SK-N-SH treated with all-trans-retinoic acid at 6 μM for 48 hours (cell line): ENCODE measurements around the gene TERB1.

Experiments
- ATAC-seq: fragments of 200-7000 bp; cut with Tn5 transposase; 3 replicates; pipeline ENCODE4 v1.9.1; 2020; ENCODE audit warnings: mild to moderate bottlenecking, moderate library complexity
- ARNTL ChIP-seq: fragments of 450-650 bp; formaldehyde crosslinking; IDR thresholded peaks from 2 replicates; pipeline ENCODE4 v1.5.0; 2020; ENCODE audit warnings: low read depth, mild to moderate bottlenecking, moderate library complexity, borderline replicate concordance
- BACH2 ChIP-seq: fragments of 250-450 bp; sonication (Bioruptor Pico); IDR thresholded peaks from 2 replicates; pipeline ENCODE4 v1.9.0; 2021; ENCODE audit warnings: mild to moderate bottlenecking, borderline replicate concordance
- CSDC2 ChIP-seq: fragments of 250-450 bp; sonication (Bioruptor Pico); IDR thresholded peaks from 2 replicates; pipeline ENCODE4 v1.5.0; 2020; ENCODE audit warnings: mild to moderate bottlenecking, moderate library complexity
- GLIS3 ChIP-seq: fragments of 250-450 bp; sonication (Bioruptor Pico); IDR thresholded peaks from 2 replicates; pipeline ENCODE4 v1.5.0; 2020; ENCODE audit warnings: mild to moderate bottlenecking, moderate library complexity
- ISL1 ChIP-seq: fragments of 250-450 bp; sonication (Bioruptor Pico); IDR thresholded peaks from 2 replicates; pipeline ENCODE4 v2.1.2; 2022; ENCODE audit warnings: mild to moderate bottlenecking, moderate library complexity
- OSR1 ChIP-seq: fragments of 250-450 bp; sonication (Bioruptor Pico); IDR thresholded peaks from 2 replicates; pipeline ENCODE4 v1.8.0; 2022; ENCODE audit warnings: moderate library complexity, mild to moderate bottlenecking, inconsistent platforms
- PATZ1 ChIP-seq: fragments of 250-450 bp; sonication (Bioruptor Pico); IDR thresholded peaks from 2 replicates; pipeline ENCODE4 v1.8.0; 2020; ENCODE audit warnings: mild to moderate bottlenecking, moderate library complexity, borderline replicate concordance
- PPARA ChIP-seq: fragments of 250-450 bp; sonication (Bioruptor Pico); IDR thresholded peaks from 2 replicates; pipeline ENCODE4 v1.5.0; 2020; ENCODE audit warnings: mild to moderate bottlenecking, borderline replicate concordance
- RARB ChIP-seq: fragments of 250-450 bp; sonication (Bioruptor Pico); IDR thresholded peaks from 2 replicates; pipeline ENCODE4 v1.8.0; 2021; ENCODE audit warnings: mild to moderate bottlenecking, moderate library complexity
- SNAI2 ChIP-seq: fragments of 250-450 bp; sonication (Bioruptor Pico); IDR thresholded peaks from 2 replicates; pipeline ENCODE4 v1.5.0; 2020; ENCODE audit warnings: mild to moderate bottlenecking, moderate library complexity
- TCF4 ChIP-seq: fragments of 250-450 bp; sonication (Bioruptor Pico); IDR thresholded peaks from 2 replicates; pipeline ENCODE4 v1.8.0; 2021; ENCODE audit warnings: mild to moderate bottlenecking, moderate library complexity, borderline replicate concordance
- TSHZ2 ChIP-seq: fragments of 250-450 bp; sonication (Bioruptor Pico); IDR thresholded peaks from 2 replicates; pipeline ENCODE4 v1.5.0; 2020; ENCODE audit warnings: mild to moderate bottlenecking, moderate library complexity
- ZC3H10 ChIP-seq: fragments of 250-450 bp; sonication (Bioruptor Pico); IDR thresholded peaks from 2 replicates; pipeline ENCODE4 v1.5.1; 2021; ENCODE audit warnings: mild to moderate bottlenecking, moderate library complexity
- ZFP3 ChIP-seq: fragments of 250-450 bp; sonication (Bioruptor Pico); IDR thresholded peaks from 2 replicates; pipeline ENCODE4 v1.5.0; 2020; ENCODE audit warnings: mild to moderate bottlenecking, moderate library complexity
- ZNF565 ChIP-seq: fragments of 450-650 bp; formaldehyde crosslinking; conservative IDR thresholded peaks from 2 replicates; pipeline ENCODE4 v1.5.0; 2020; ENCODE audit warnings: low read depth, mild to moderate bottlenecking, moderate library complexity
- ZNF70 ChIP-seq: fragments of 450-650 bp; formaldehyde crosslinking; IDR thresholded peaks from 2 replicates; pipeline ENCODE4 v1.5.0; 2020; ENCODE audit warnings: mild to moderate bottlenecking, moderate library complexity
- ZNF8 ChIP-seq: fragments of 450-650 bp; formaldehyde crosslinking; IDR thresholded peaks from 2 replicates; pipeline ENCODE4 v1.5.0; 2020; ENCODE audit warnings: mild to moderate bottlenecking, moderate library complexity
- TF ChIP-seq, protein P1 (sequence below): fragments of 250-450 bp; sonication (Bioruptor Pico); IDR thresholded peaks from 2 replicates; pipeline ENCODE4 v1.5.1; 2021; ENCODE audit warnings: mild to moderate bottlenecking, moderate library complexity
- TF ChIP-seq, protein P2 (sequence below): fragments of 250-450 bp; sonication (Bioruptor Pico); IDR thresholded peaks from 2 replicates; pipeline ENCODE4 v1.5.1; 2020; ENCODE audit warnings: low read depth, mild to moderate bottlenecking, moderate library complexity
- TF ChIP-seq, protein P3 (sequence below): fragments of 250-450 bp; sonication (Bioruptor Pico); IDR thresholded peaks from 2 replicates; pipeline ENCODE4 v1.8.0; 2021; ENCODE audit warnings: low read depth, mild to moderate bottlenecking, moderate library complexity, borderline replicate concordance

TERB1 gene

DNA sequence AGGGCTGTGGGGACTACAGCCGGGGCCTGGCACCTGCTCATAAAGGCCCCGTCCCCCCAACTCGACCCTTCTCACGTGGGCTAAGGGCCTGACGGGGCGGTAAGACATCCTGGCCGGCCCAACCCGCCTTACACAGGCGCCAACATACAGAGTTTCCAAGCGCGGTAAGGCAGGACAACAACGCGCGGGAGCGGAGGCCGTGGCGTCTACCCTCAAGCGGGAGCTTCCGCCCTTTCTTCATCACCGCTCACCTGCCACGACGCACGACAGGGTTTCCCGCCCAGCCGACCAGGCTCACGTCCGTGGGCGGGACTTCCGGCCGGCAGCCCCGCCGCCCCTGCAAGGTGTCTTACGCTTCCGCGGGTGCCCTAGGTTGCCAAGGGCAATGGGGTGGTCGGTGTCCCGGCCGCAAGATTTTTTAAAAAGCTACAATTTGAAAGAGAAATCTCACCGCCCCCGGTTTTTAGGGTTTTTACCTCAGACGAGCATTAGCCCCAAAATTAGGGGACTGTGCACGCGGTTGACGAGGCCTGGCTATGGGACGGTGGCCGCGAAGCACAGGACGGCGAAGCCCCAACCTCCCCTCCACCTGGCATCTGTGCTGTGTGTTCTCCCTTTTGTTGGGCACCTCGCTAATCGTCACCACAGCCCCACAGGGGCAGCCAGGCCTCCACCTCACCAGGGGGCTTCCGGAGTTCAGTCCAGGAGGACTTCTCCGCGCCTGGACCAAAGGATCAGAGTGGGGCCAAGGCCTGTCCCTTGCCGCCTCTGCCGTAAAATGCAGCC is at the start of gene TERB1:
TSS of gene TERB1 (minus strand) at position 265 of the 786 bp plus-strand sequence. CDS start 4,786 bp downstream, outside the sequence.
- TF ChIP-seq ZC3H10 (no peak), RARB (CRISPR knock-in tag) (no peak), BACH2 (CRISPR knock-in tag) (no peak), PPARA (CRISPR knock-in tag) (no peak), TCF4 (no peak), ISL1 (CRISPR knock-in tag) (no peak), TSHZ2 (CRISPR knock-in tag) (no peak), ZNF8 (CRISPR knock-in tag) (no peak), SNAI2 (CRISPR knock-in tag) (no peak), ZFP3 (CRISPR knock-in tag) (no peak), ZNF70 (no peak), ZNF565 (CRISPR knock-in tag) (no peak), OSR1 (CRISPR knock-in tag) (no peak), GLIS3 (no peak), ARNTL (CRISPR knock-in tag) (no peak)
- TF ChIP-seq, protein P1, sequence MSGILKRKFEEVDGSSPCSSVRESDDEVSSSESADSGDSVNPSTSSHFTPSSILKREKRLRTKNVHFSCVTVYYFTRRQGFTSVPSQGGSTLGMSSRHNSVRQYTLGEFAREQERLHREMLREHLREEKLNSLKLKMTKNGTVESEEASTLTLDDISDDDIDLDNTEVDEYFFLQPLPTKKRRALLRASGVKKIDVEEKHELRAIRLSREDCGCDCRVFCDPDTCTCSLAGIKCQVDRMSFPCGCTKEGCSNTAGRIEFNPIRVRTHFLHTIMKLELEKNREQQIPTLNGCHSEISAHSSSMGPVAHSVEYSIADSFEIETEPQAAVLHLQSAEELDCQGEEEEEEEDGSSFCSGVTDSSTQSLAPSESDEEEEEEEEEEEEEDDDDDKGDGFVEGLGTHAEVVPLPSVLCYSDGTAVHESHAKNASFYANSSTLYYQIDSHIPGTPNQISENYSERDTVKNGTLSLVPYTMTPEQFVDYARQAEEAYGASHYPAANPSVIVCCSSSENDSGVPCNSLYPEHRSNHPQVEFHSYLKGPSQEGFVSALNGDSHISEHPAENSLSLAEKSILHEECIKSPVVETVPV: no peak
- ATAC-seq: no peak

GRCh38 chr16:66850115-66850815 is 48.9 kb upstream of the TERB1 start:
- TF ChIP-seq RARB (CRISPR knock-in tag) (no peak), BACH2 (CRISPR knock-in tag) (no peak), SNAI2 (CRISPR knock-in tag) (no peak), OSR1 (CRISPR knock-in tag) (no peak), GLIS3 (no peak), CSDC2 (CRISPR knock-in tag) (no peak), TSHZ2 (CRISPR knock-in tag) (no peak), PATZ1 (CRISPR knock-in tag) (no peak)
- TF ChIP-seq, protein P2, sequence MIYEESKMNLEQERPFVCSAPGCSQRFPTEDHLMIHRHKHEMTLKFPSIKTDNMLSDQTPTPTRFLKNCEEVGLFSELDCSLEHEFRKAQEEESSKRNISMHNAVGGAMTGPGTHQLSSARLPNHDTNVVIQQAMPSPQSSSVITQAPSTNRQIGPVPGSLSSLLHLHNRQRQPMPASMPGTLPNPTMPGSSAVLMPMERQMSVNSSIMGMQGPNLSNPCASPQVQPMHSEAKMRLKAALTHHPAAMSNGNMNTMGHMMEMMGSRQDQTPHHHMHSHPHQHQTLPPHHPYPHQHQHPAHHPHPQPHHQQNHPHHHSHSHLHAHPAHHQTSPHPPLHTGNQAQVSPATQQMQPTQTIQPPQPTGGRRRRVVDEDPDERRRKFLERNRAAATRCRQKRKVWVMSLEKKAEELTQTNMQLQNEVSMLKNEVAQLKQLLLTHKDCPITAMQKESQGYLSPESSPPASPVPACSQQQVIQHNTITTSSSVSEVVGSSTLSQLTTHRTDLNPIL (CRISPR knock-in tag): no peak
- TF ChIP-seq, protein P1: no peak
- TF ChIP-seq, protein P3, sequence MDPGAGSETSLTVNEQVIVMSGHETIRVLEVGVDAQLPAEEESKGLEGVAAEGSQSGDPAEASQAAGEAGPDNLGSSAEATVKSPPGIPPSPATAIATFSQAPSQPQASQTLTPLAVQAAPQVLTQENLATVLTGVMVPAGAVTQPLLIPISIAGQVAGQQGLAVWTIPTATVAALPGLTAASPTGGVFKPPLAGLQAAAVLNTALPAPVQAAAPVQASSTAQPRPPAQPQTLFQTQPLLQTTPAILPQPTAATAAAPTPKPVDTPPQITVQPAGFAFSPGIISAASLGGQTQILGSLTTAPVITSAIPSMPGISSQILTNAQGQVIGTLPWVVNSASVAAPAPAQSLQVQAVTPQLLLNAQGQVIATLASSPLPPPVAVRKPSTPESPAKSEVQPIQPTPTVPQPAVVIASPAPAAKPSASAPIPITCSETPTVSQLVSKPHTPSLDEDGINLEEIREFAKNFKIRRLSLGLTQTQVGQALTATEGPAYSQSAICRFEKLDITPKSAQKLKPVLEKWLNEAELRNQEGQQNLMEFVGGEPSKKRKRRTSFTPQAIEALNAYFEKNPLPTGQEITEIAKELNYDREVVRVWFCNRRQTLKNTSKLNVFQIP (CRISPR knock-in tag): no peak
- no peak for ATAC-seq
